OCI-LY3 (cell line): ENCODE results near the gene NLK.
"Not testable (repeated sequence)": the region's sequence is repeated elsewhere in the genome, so short reads cannot be mapped to it uniquely, and the experiment has no call there.

Experiments used
- EZH2phosphoT487 ChIP-seq: fragments of 200-600 bp; shearing (Covaris generic); IDR thresholded peaks from 2 replicates; pipeline ENCODE4 v1.6.1; 2018; ENCODE audit warnings: antibody characterized with exemption, mixed run types, low read depth
- TF ChIP-seq, protein P1 (sequence below): fragments of 200-600, 300-600 bp; sonication (generic); IDR thresholded peaks from 2 replicates; pipeline ENCODE4 v1.5.1; 2014; ENCODE audit warnings: antibody characterized with exemption, low read length, low read depth

DNA sequence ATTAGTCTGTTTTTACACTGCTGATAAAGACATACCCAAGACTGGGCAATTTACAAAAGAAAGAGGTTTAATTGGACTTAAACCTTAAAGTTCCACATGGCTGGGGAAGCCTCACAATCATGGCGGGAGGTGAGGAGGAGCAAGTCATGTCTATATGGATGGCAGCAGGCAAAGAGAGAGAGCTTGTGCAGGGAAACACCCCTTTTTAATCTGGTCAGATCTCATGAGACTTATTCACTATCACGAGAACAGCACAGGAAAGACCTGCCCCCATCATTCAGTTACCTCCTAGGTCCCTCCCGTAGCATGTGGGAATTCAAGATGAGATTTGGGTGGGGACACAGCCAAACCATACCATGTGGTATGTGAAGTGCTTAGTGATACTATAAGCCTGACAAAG lies 144.0 kb downstream of the NLK start:
- TF ChIP-seq, protein P1, sequence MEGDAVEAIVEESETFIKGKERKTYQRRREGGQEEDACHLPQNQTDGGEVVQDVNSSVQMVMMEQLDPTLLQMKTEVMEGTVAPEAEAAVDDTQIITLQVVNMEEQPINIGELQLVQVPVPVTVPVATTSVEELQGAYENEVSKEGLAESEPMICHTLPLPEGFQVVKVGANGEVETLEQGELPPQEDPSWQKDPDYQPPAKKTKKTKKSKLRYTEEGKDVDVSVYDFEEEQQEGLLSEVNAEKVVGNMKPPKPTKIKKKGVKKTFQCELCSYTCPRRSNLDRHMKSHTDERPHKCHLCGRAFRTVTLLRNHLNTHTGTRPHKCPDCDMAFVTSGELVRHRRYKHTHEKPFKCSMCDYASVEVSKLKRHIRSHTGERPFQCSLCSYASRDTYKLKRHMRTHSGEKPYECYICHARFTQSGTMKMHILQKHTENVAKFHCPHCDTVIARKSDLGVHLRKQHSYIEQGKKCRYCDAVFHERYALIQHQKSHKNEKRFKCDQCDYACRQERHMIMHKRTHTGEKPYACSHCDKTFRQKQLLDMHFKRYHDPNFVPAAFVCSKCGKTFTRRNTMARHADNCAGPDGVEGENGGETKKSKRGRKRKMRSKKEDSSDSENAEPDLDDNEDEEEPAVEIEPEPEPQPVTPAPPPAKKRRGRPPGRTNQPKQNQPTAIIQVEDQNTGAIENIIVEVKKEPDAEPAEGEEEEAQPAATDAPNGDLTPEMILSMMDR: not testable (repeated sequence)
- TF ChIP-seq EZH2phosphoT487: not testable (repeated sequence)
